Activated CD8-positive, alpha-beta memory T cell treated with anti-CD3 and anti-CD28 coated beads, Interleukin-2, amount 50 U/mL, for 24 hours (primary cell): Measurements from ENCODE around the gene BICDL2.
A peak's percentile ranks its signal among the peaks of the same experiment; 100 is the strongest.

Experiments
- DNase-seq: peaks from one replicate; pipeline ENCODE4 v3.0.0-alpha.2; 2020; ENCODE audit errors: extremely low read depth

BICDL2 gene

GRCh38 chr16:3010510-3010909, 26.2 kb downstream of the BICDL2 start:
- DNase-seq, result no peak

GRCh38 chr16:3009568-3010390, 27.0 kb downstream of the BICDL2 start:
- no peak for DNase-seq

- DNase-seq, result no peak
These were observed 28.1 kb downstream of the BICDL2 start for GRCh38 chr16:3008690-3009037.

- DNase-seq, result no peak
These were observed 28.6 kb downstream of the BICDL2 start for GRCh38 chr16:3007957-3008689.

GRCh38 chr16:3007059-3007956, 29.4 kb downstream of the BICDL2 start:
- DNase-seq, result no peak

GRCh38 chr16:3004781-3005284, 31.9 kb downstream of the BICDL2 start:
- no peak for DNase-seq

GRCh38 chr16:3004319-3004718, 32.4 kb downstream of the BICDL2 start:
- DNase-seq, result no peak

GRCh38 chr16:3003582-3004270, 33.0 kb downstream of the BICDL2 start:
- peak; percentile 93 for DNase-seq

- DNase-seq, result no peak
These were observed 35.4 kb downstream of the BICDL2 start for GRCh38 chr16:3001316-3001715.

- no peak for DNase-seq
These were observed 36.2 kb downstream of the BICDL2 start for GRCh38 chr16:3000540-3000939.

GRCh38 chr16:2999929-3000328, 36.8 kb downstream of the BICDL2 start:
- DNase-seq, result no peak

GRCh38 chr16:2996298-2996697, 40.4 kb downstream of the BICDL2 start:
- DNase-seq, result no peak

- DNase-seq, result no peak
These were observed 44.2 kb downstream of the BICDL2 start for GRCh38 chr16:2992383-2993081.

- no peak for DNase-seq
These were observed 45.0 kb downstream of the BICDL2 start for GRCh38 chr16:2991566-2992261.

GRCh38 chr16:2990891-2991290, 45.9 kb downstream of the BICDL2 start:
- no peak for DNase-seq

GRCh38 chr16:2988590-2989099, 48.1 kb downstream of the BICDL2 start:
- no peak for DNase-seq

- DNase-seq, result no peak
These were observed 48.9 kb downstream of the BICDL2 start for GRCh38 chr16:2987833-2988232.

- no peak for DNase-seq
These were observed 49.5 kb downstream of the BICDL2 start for GRCh38 chr16:2987286-2987685.

- DNase-seq, result no peak
These were observed 50.0 kb downstream of the BICDL2 start for GRCh38 chr16:2986623-2987188.
